HG03103 (cell line): ENCODE data around the gene MDH1B.

ENCODE experiments used
- ATAC-seq: cut with Tn5 transposase; IDR thresholded peaks from one replicate; pipeline ENCODE4 v1.9.1; 2021; ENCODE audit warnings: low read depth; ENCODE audit not compliant: unreplicated experiment

MDH1B gene

DNA sequence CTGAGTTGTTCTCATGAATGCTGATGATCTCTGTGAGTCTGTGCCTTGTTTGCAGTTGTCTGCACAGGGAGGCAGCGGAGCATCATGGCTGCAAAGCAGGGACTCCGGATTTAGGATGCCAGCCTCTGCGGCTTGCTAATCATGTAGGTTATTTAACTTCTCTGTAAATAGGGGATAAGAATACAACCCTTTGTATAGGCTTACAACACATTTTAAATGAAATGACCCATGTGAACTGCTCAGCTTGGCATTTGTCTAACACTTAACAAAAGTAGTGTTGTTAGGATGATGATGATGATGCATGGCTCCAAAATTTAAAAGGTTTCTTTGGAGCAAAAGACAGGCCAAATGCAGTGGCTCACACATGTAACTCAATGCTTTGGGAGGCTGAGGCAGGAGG lies 66.3 kb downstream of the MDH1B start:
- ATAC-seq = no peak

DNA sequence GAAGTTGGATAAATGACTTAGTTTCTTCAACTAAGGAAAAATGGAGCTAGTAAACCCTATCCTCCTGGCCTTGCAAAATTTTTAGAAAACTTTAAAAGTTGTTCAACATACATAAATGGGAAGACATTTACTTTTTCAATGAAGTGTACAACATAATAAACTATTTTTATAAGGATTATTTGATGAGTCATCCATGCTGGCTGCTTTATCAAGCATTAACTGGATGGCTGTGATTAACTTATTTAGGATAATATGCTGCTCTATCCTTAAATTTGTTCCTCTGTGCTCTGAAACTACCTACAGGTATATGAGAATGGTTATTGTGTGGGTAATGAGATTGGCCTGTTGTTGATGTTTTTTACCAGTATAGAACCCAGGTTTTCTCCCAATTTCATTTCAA lies 68.2 kb downstream of the MDH1B start:
- ATAC-seq = no peak

DNA sequence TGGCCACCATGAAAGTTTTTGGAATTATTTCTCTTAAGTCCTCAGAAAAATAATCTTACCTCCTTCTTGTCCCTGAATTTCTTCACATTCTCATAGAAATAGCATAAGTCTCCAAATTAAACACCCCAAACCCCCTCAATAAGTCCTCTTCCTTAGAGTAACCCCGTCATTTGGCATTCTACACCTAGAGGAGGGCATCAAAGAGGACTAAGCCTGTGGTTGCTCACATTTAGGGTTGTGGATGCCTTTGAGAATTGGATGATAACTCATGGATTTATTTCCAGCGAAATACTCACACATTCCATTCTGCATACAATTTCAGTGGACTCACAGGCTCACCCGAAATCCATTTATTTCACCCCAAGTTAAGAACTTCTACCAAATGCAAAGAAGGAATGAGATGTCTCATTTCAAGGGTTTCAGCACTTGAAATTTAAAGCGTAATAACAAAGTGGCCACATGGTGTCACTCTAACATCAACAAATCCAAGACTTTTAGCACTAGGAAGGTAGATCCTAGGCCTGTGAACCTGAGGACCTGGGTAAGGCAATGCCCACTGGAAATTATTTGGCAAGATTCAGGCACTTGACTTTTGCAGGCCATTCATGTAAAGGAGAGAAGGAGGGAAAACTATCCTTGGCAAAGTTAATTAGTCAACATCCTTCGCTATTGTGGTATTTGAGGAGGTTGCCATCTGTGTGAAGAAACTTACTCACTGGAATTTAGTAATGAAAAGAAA lies 71.6 kb downstream of the MDH1B start:
- peak; percentile 52 for ATAC-seq

DNA sequence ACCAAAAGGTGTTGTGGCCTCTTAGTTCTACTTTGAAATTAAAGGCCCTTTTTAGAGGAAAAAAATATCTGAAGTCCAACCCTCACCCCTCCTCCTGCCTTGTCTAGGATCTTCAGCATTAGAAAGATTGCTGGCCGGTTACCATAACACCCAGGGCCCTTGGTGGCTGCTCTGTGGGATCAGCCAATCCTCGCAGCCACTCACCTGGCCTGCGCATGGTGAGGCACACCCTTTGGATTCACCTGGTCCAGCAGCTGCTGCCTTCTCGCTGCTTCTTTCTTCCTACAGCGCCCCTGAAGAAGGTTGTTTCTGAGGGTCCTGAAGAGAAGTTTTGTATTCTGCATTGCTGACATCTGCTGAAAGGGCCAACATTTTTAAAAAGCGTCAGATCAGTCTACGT lies 72.2 kb downstream of the MDH1B start:
- no peak for ATAC-seq

DNA sequence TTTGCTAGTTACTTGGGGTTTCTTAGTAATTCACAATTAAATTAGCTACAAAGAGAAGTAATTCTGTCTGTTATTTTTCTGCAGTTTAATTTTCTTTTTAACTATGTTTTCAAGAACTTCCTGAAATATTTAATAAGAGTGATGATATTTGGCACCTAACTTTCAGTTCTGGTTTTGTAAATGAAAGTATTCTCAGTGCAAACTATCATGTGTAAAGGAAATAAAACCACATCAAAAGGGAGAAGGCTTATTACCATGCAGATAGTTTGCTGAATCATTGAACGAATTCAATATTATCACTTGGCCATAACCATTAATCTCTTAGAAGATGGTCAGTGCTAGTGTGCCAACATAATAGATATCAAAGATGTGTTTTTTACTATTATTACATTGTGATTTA lies 76.1 kb downstream of the MDH1B start:
- ATAC-seq = no peak

DNA sequence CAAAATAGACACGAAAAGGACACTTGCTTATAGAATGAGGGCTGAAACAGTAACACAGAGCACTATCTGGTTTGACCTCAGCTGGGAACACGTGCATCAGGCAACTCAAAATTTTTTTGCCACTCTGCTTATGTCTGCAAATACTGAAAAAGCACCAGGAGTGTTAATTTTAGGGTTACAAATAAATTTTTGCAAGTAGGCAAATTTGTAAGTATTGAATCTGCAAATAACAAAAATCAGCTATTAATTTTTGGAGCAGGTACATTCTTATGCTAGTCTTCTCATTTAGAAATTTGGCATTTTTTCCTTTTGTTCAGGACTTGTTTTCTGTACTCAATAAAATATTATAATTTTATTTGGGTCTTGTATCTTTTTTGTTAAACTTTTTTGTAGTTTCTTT lies 76.7 kb downstream of the MDH1B start:
- no peak for ATAC-seq
